ENCODE data around the gene GCLM. TPM values are rescaled to one million over a fixed set of nuclear protein-coding genes. Genes with fewer than 3 reads are reported as not detected.
"Not testable (repeated sequence)": the region's sequence is repeated elsewhere in the genome, so short reads cannot be mapped to it uniquely, and the experiment has no call there.

The GCLM gene
- total RNA-seq, 1 donor from 2014 or later = 7.4 TPM

GRCh38 chr1:93853940-93854339 lies 55.3 kb downstream of the GCLM start:
- DNase-seq (ENCODE audit: low read depth) (no peak), FAIRE-seq (no peak)
- Histone ChIP-seq H3K4me3 (ENCODE audit: low read depth, low read length) (no peak overlapping the region), H3K27me3 (ENCODE audit: control insufficient read depth, insufficient read depth, low read length) (no peaks in the 10 kb centered on the region), H3K36me3 (ENCODE audit: control insufficient read depth, insufficient read depth, low read length) (no peaks in the 10 kb centered on the region)
- TF ChIP-seq CTCF (IDR thresholded peaks at IDR 0.05; ENCODE audit: insufficient read depth, low read length, severe bottlenecking) = no peak

DNA sequence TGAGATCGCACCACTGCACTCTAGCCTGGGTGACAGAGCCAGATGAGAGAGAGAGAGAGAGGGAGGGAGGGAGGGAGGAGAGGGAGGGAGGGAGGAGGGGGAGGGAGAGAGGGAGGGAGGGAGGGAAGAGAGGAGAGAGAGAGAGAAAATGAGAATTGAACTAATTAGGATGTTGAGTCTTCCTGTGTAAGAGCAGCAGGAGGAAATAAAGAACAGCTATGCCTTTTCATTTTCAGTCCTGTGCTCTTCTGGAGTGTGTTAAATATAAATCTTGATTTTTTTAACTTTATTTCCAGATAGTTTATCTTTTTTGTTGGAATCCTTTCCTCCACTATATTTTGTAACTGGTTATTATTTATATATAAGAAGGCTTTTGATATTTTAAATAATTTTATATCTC lies 57.4 kb downstream of the GCLM start:
- no peak for DNase-seq (ENCODE audit: low read depth)
- FAIRE-seq = no peak
- Histone ChIP-seq H3K36me3 (ENCODE audit: control insufficient read depth, insufficient read depth, low read length) (no peaks in the 10 kb centered on the region), H3K4me3 (ENCODE audit: low read depth, low read length) (no peak overlapping the region), H3K27me3 (ENCODE audit: control insufficient read depth, insufficient read depth, low read length) (no peaks in the 10 kb centered on the region)
- no peak for TF ChIP-seq CTCF (IDR thresholded peaks at IDR 0.05; ENCODE audit: insufficient read depth, low read length, severe bottlenecking)

- Histone ChIP-seq H3K36me3 (ENCODE audit: control insufficient read depth, insufficient read depth, low read length) (no peaks in the 10 kb centered on the region), H3K4me3 (ENCODE audit: low read depth, low read length) (no peak overlapping the region), H3K27me3 (ENCODE audit: control insufficient read depth, insufficient read depth, low read length) (no peaks in the 10 kb centered on the region)
- FAIRE-seq (no peak), DNase-seq (ENCODE audit: low read depth) (no peak)
- no peak for TF ChIP-seq CTCF (IDR thresholded peaks at IDR 0.05; ENCODE audit: insufficient read depth, low read length, severe bottlenecking)
These were observed 57.9 kb downstream of the GCLM start for GRCh38 chr1:93851327-93851712.

GRCh38 chr1:93850687-93851326 lies 58.4 kb downstream of the GCLM start:
- H3K4me3 ChIP-seq (ENCODE audit: low read depth, low read length); H3K36me3 ChIP-seq (ENCODE audit: control insufficient read depth, insufficient read depth, low read length); H3K27me3 ChIP-seq (ENCODE audit: control insufficient read depth, insufficient read depth, low read length); FAIRE-seq: not testable (repeated sequence)
- peak; percentile 44 for DNase-seq (ENCODE audit: low read depth)
- peak; percentile 30 for TF ChIP-seq CTCF (IDR thresholded peaks at IDR 0.05; ENCODE audit: insufficient read depth, low read length, severe bottlenecking)

GRCh38 chr1:93848350-93848883 lies 60.8 kb downstream of the GCLM start:
- DNase-seq (ENCODE audit: low read depth) (no peak), FAIRE-seq (no peak)
- Histone ChIP-seq H3K4me3 (ENCODE audit: low read depth, low read length) (peak overlapping the region; percentile 89), H3K36me3 (ENCODE audit: control insufficient read depth, insufficient read depth, low read length) (no peaks in the 10 kb centered on the region), H3K27me3 (ENCODE audit: control insufficient read depth, insufficient read depth, low read length) (no peaks in the 10 kb centered on the region)
- no peak for TF ChIP-seq CTCF (IDR thresholded peaks at IDR 0.05; ENCODE audit: insufficient read depth, low read length, severe bottlenecking)

- no peak for FAIRE-seq
These were observed 61.4 kb downstream of the GCLM start for GRCh38 chr1:93847811-93848288.

More at GRCh38 chr1:93847811-93848288, 61.4 kb downstream of the GCLM start:
- H3K27me3 ChIP-seq (ENCODE audit: control insufficient read depth, insufficient read depth, low read length) = no peaks in the 10 kb centered on the region
- no peaks in the 10 kb centered on the region for H3K36me3 ChIP-seq (ENCODE audit: control insufficient read depth, insufficient read depth, low read length)
- H3K4me3 ChIP-seq (ENCODE audit: low read depth, low read length) = peak overlapping the region; percentile 89
- peak; percentile 51 for DNase-seq (ENCODE audit: low read depth)
- TF ChIP-seq CTCF (IDR thresholded peaks at IDR 0.05; ENCODE audit: insufficient read depth, low read length, severe bottlenecking) = no peak

Measured in bronchial epithelial cell (primary cell).